Nephron (organoid): Measurements from ENCODE around the gene C16orf89.
A peak's percentile ranks its signal among the peaks of the same experiment; 100 is the strongest.

Experiments
- H3K27ac Mint-ChIP-seq, 3 experiments: 2 replicates each; pipeline ENCODE4 v1.8.0; 2020; ENCODE audit warnings: mixed read lengths in 3 of 3, mild to moderate bottlenecking in 2 of 3, moderate library complexity in 1 of 3
- H3K27me3 Mint-ChIP-seq: 2 replicates; pipeline ENCODE4 v1.8.0; 2021; ENCODE audit warnings: low read depth, mild to moderate bottlenecking, moderate library complexity, mixed read lengths
- H3K36me3 Mint-ChIP-seq: 2 replicates; pipeline ENCODE4 v1.8.0; 2020; ENCODE audit warnings: low read depth, mixed read lengths
- H3K4me1 Mint-ChIP-seq: 2 replicates; pipeline ENCODE4 v1.8.0; 2020; ENCODE audit warnings: mixed read lengths
- H3K4me3 Mint-ChIP-seq, 3 experiments: 2 replicates each; pipeline ENCODE4 v1.8.0; 2020; ENCODE audit warnings: mild to moderate bottlenecking in 3 of 3, mixed read lengths in 3 of 3, moderate library complexity in 2 of 3
- H3K9me3 Mint-ChIP-seq: 2 replicates; pipeline ENCODE4 v1.8.0; 2020; ENCODE audit warnings: mixed read lengths
- TF ChIP-seq, protein P1 (sequence below), 3 experiments: fragments of 200-600 bp; sonication (generic); IDR thresholded peaks; one replicate each; pipeline ENCODE4 v1.5.0; 2021; ENCODE audit warnings: antibody characterized with exemption in 3 of 3; ENCODE audit not compliant: unreplicated experiment in 3 of 3

Gene C16orf89

DNA sequence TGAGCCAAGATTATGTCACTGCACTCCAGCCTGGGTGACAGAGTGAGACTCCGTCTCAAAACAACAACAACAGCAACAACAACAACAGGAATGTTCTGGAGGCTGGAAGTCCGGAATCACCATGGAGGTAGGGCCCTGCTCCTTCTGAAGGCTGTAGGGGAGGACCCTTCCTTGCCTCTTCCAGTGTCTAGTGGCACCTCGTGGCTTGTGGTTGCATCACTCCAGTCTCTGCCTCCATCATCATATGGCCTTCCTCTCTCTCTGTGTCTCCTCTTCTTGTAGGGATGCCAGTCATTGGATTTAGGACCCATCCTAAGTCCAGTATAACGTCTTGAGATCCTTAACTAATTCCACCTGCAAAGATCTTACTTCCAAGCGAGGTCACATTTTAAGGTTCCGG is 46.0 kb downstream of the C16orf89 start:
- Mint-ChIP-seq H3K27me3 (peaks cover 22% of the 10 kb centered on the region), H3K27ac (no peak overlapping the region), H3K9me3 (no peaks in the 10 kb centered on the region), H3K36me3 (no peaks in the 10 kb centered on the region), H3K4me1 (peaks cover 7% of the 10 kb centered on the region), H3K4me3 (no peak overlapping the region)
- TF ChIP-seq, protein P1, sequence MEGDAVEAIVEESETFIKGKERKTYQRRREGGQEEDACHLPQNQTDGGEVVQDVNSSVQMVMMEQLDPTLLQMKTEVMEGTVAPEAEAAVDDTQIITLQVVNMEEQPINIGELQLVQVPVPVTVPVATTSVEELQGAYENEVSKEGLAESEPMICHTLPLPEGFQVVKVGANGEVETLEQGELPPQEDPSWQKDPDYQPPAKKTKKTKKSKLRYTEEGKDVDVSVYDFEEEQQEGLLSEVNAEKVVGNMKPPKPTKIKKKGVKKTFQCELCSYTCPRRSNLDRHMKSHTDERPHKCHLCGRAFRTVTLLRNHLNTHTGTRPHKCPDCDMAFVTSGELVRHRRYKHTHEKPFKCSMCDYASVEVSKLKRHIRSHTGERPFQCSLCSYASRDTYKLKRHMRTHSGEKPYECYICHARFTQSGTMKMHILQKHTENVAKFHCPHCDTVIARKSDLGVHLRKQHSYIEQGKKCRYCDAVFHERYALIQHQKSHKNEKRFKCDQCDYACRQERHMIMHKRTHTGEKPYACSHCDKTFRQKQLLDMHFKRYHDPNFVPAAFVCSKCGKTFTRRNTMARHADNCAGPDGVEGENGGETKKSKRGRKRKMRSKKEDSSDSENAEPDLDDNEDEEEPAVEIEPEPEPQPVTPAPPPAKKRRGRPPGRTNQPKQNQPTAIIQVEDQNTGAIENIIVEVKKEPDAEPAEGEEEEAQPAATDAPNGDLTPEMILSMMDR (IDR thresholded peaks at IDR 0.05; ENCODE audit: unreplicated experiment in 3 of 3) = no peak

DNA sequence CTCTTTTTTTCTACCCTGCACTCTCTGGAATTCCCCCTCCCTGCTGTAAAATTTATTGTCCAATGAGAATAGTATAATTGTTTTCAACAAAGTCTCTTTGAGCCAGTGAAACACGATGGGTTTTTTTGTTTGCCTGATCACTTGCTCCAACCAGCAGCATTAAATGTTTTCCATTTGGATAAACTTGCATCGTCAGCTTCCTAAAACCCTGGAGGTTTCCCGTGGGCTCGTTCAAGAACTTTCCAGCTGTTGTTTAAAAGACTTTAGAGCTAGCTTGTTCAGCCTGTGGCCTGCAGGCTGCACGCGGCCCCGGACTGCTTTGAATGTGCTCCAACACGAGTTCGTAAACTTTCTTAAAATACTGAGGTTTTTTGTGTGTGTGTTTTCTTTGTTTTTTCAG is 47.0 kb downstream of the C16orf89 start:
- TF ChIP-seq, protein P1 (IDR thresholded peaks at IDR 0.05; ENCODE audit: unreplicated experiment in 3 of 3) = no peak
- H3K36me3 Mint-ChIP-seq = no peaks in the 10 kb centered on the region
- no peak overlapping the region for H3K4me3 Mint-ChIP-seq
- no peaks in the 10 kb centered on the region for H3K9me3 Mint-ChIP-seq
- H3K4me1 Mint-ChIP-seq = peaks cover 7% of the 10 kb centered on the region
- peak overlapping the region; percentile 68 to 88 (median 81) for H3K27ac Mint-ChIP-seq
- peaks cover 22% of the 10 kb centered on the region for H3K27me3 Mint-ChIP-seq

DNA sequence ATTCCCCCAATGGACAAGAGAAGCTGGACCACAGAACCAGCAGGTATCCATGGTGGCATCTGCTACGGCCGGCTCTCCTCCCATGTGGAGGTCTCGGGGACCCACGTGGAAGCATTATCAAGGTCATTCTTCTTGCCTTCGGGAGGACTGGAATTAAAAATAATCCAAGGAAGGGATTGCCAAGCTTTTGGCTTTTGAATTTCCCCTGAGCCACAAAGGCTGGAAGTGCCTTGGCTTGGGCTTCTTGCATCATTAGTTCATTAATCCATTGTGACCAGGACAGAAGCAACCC is 48.1 kb downstream of the C16orf89 start:
- TF ChIP-seq, protein P1 (IDR thresholded peaks at IDR 0.05; ENCODE audit: unreplicated experiment in 3 of 3) = no peak
- Mint-ChIP-seq H3K27me3 (peaks cover 26% of the 10 kb centered on the region), H3K9me3 (no peaks in the 10 kb centered on the region), H3K36me3 (no peaks in the 10 kb centered on the region), H3K4me1 (peaks cover 7% of the 10 kb centered on the region), H3K27ac (no peak overlapping the region), H3K4me3 (no peak overlapping the region)

DNA sequence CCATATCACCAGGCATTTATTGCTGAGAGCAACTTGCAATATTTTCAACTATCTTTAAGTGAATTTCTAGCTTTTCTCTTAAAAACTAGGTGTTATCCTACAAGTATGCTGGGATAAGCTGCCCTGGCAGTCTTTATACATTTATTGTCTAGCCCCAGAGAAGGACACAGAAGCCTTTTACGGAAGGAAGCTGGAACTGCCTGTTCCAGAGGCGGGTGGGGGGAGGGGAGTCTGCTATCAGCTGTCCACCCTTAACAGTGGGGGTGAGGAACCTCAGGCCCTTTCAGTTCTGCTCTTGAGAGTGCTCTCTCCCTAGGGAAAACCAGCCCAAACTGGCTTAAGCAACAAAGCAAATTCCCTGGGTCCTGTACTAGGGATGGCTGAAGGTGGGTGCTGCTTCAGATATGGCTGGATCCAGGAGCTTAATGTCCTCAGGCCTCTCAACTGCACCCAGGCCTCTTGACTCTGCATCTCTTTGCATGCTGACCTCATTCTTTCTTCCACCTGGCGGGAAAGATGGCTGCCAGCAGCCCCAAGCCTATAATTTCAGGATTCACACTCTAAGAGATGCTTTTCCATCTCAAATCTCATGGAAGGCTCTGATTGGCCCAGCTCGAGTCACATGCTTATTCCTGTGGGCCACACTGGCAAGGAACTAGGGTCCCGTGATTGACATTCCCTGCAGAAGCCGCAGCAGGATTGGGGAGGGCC is 48.6 kb downstream of the C16orf89 start:
- peaks cover 28% of the 10 kb centered on the region for H3K27me3 Mint-ChIP-seq
- TF ChIP-seq, protein P1 (IDR thresholded peaks at IDR 0.05; ENCODE audit: unreplicated experiment in 3 of 3) = no peak

DNA sequence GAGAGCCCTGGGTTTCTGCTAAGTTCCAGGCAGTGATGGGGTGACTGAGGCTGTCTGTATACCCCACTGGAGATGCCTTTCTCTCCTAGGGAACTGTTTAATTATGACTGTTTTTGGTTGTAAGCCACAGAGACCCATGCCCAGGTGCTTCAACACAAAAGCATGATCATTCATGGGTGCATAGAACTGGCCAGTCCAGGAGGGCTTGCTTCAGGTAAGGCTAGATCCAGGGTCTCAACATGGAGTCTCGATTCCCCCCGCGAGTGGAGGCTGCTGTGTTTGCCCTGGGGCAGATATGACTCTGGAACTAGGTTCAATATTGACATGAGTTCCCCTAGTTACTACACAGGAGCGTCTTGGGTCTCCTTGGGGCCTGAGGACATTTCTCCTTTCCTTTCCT is 49.9 kb downstream of the C16orf89 start:
- peaks cover 7% of the 10 kb centered on the region for H3K4me1 Mint-ChIP-seq
- no peaks in the 10 kb centered on the region for H3K36me3 Mint-ChIP-seq
- H3K9me3 Mint-ChIP-seq = no peaks in the 10 kb centered on the region

More for the DNA sequence above, 48.6 kb downstream of the C16orf89 start:
- no peaks in the 10 kb centered on the region for H3K36me3 Mint-ChIP-seq
- no peak overlapping the region for H3K4me3 Mint-ChIP-seq
- no peaks in the 10 kb centered on the region for H3K9me3 Mint-ChIP-seq
- H3K4me1 Mint-ChIP-seq = peaks cover 7% of the 10 kb centered on the region
- no peak overlapping the region for H3K27ac Mint-ChIP-seq

DNA sequence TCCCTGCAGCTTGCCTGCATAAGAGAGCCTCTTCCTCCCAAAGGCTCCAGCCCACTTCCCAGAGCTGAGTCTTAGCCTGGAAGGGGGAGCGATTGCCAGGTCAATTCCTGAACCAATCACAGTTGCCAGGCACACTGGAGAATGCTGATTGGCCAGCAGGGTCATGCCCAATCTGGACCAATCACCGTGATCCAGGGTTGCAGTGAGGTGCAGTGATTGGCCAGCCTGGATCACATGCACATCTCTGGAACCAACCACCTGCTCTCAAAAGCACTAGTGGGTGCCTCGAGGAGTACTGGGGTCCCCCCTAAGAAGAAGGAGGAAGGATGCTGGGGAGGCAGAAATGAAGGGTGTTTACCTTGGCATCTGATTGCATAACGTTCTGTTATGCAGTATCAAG is 50.4 kb downstream of the C16orf89 start:
- H3K27me3 Mint-ChIP-seq = peaks cover 36% of the 10 kb centered on the region
- no peak overlapping the region for H3K27ac Mint-ChIP-seq
- TF ChIP-seq, protein P1 (IDR thresholded peaks at IDR 0.05; ENCODE audit: unreplicated experiment in 3 of 3) = no peak
- H3K4me3 Mint-ChIP-seq = no peak overlapping the region
- H3K36me3 Mint-ChIP-seq = no peaks in the 10 kb centered on the region
- H3K9me3 Mint-ChIP-seq = no peaks in the 10 kb centered on the region
- peaks cover 7% of the 10 kb centered on the region for H3K4me1 Mint-ChIP-seq

More for the DNA sequence above, 49.9 kb downstream of the C16orf89 start:
- TF ChIP-seq, protein P1 (IDR thresholded peaks at IDR 0.05; ENCODE audit: unreplicated experiment in 3 of 3) = no peak
- Mint-ChIP-seq H3K27me3 (peaks cover 35% of the 10 kb centered on the region), H3K4me3 (no peak overlapping the region), H3K27ac (no peak overlapping the region)
